Tibial artery (tissue), 4 donors: ENCODE results near the gene ATP8A1.

Source experiments
- DNase-seq, 2 donors: peaks; one replicate each; pipeline ENCODE4 v3.0.0-alpha.2; 2019
- H3K27ac ChIP-seq, 2 donors: fragments of 200-600 bp; sonication (generic) in 1 of 2; 1 replicate in 1 of 2; 2 replicates in 1 of 2; pipeline ENCODE4 v1.5.1; 2018 to 2019; ENCODE audit warnings: mild to moderate bottlenecking in 1 of 2
- H3K27me3 ChIP-seq, 2 donors: fragments of 200-600 bp; sonication (generic) in 1 of 2; one replicate each; pipeline versions ENCODE4 v1.5.1 to v1.6.0; 2016 to 2019
- H3K36me3 ChIP-seq, 3 donors: fragments of 200-600 bp; sonication (generic) in 2 of 3; one replicate each; pipeline ENCODE4 v1.5.1; 2016 to 2019; ENCODE audit warnings: mild to moderate bottlenecking in 2 of 3
- H3K4me1 ChIP-seq, 4 donors: fragments of 200-600 bp; sonication (generic) in 2 of 4; 1 replicate in 3 of 4; 2 replicates in 1 of 4; pipeline ENCODE4 v1.5.1; 2016 to 2019
- H3K4me3 ChIP-seq, 2 donors: fragments of 200-600 bp; sonication (generic) in 1 of 2; 1 replicate in 1 of 2; 2 replicates in 1 of 2; pipeline ENCODE4 v1.5.1; 2018 to 2019; ENCODE audit warnings: mild to moderate bottlenecking in 2 of 2
- H3K9me3 ChIP-seq, 3 donors: fragments of 200-600 bp; sonication (generic) in 1 of 3; one replicate each; pipeline ENCODE4 v1.5.1; 2016 to 2019
- intact Hi-C: fragments of 100-400 bp; cut with DNase I; formaldehyde crosslinking; loops from one replicate; pipeline ENCODE4 v1.15.0; 2023; ENCODE audit warnings: low total_unique reads
- TF ChIP-seq, protein P1 (sequence below), 2 experiments: fragments of 200-600 bp in 1 of 2; fragments of 450-650 bp in 1 of 2; IDR thresholded peaks; one replicate each; pipeline ENCODE4 v1.5.1; 2017 to 2019; ENCODE audit warnings: antibody characterized with exemption in 2 of 2, mild to moderate bottlenecking in 1 of 2, moderate library complexity in 1 of 2

The ATP8A1 gene

GRCh38 chr4:42533042-42533441 lies 123.9 kb downstream of the ATP8A1 start:
- no peaks in the 10 kb centered on the region for H3K27me3 ChIP-seq
- TF ChIP-seq, protein P1, sequence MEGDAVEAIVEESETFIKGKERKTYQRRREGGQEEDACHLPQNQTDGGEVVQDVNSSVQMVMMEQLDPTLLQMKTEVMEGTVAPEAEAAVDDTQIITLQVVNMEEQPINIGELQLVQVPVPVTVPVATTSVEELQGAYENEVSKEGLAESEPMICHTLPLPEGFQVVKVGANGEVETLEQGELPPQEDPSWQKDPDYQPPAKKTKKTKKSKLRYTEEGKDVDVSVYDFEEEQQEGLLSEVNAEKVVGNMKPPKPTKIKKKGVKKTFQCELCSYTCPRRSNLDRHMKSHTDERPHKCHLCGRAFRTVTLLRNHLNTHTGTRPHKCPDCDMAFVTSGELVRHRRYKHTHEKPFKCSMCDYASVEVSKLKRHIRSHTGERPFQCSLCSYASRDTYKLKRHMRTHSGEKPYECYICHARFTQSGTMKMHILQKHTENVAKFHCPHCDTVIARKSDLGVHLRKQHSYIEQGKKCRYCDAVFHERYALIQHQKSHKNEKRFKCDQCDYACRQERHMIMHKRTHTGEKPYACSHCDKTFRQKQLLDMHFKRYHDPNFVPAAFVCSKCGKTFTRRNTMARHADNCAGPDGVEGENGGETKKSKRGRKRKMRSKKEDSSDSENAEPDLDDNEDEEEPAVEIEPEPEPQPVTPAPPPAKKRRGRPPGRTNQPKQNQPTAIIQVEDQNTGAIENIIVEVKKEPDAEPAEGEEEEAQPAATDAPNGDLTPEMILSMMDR (IDR thresholded peaks at IDR 0.05) = no peak
- no peaks in the 10 kb centered on the region for H3K9me3 ChIP-seq

DNA sequence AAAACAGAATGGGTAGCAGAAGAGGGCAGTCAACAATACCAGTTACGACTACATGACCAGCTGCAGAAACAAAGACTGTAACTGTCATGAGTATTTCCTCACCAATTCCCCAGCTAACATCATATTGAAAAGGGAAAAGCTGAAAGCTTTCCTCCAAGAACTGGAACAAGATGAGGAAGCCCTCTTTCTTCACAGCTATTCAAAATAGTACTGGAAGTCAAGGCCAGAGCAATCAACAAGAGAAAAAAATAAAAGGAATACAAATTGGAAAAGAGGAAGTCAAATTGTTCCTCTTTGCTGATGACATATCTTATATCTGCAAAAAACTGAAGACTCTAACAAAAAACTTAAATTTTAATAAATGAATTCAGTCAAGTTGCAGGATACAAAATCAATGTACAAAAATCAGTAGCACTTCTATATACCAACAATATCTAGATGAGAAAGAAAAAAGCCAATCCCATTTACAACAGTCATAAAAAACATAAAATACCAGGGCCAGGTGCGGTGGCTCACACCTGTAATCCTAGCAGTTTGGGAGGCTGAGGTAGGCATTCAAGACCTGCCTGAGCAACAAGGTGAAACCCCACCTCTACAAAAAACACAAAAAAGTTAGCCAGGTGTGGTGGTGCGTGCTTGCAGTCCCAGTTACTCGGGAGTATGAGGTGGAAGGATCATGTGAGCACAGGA lies 125.4 kb downstream of the ATP8A1 start:
- Histone ChIP-seq H3K27ac (no peak overlapping the region), H3K4me3 (no peak overlapping the region), H3K9me3 (no peaks in the 10 kb centered on the region), H3K36me3 (no peaks in the 10 kb centered on the region), H3K27me3 (no peaks in the 10 kb centered on the region), H3K4me1 (no peaks in the 10 kb centered on the region)
- TF ChIP-seq, protein P1 (IDR thresholded peaks at IDR 0.05) = no peak
- intact Hi-C loops = no loop called here
- no peak for DNase-seq

More at GRCh38 chr4:42533042-42533441, 123.9 kb downstream of the ATP8A1 start:
- Histone ChIP-seq H3K36me3 (no peaks in the 10 kb centered on the region), H3K27ac (no peak overlapping the region), H3K4me1 (no peaks in the 10 kb centered on the region), H3K4me3 (no peak overlapping the region)
- intact Hi-C loops = no loop called here
- DNase-seq = no peak

GRCh38 chr4:42523066-42523718 lies 133.7 kb downstream of the ATP8A1 start:
- no peaks in the 10 kb centered on the region for H3K9me3 ChIP-seq
- H3K36me3 ChIP-seq = peaks cover 0 to 5% (median 0%) of the 10 kb centered on the region in 3 donors
- no peak overlapping the region for H3K27ac ChIP-seq
- DNase-seq = no peak
- intact Hi-C loops = loop anchor here (5.0 to 10.0 kb wide), 2 partner anchors 151 to 238 kb away; no protein-coding TSS in a partner anchor
- TF ChIP-seq, protein P1 (IDR thresholded peaks at IDR 0.05) = no peak
- H3K4me1 ChIP-seq = peaks cover 0 to 7% (median 0%) of the 10 kb centered on the region in 4 donors
- no peak overlapping the region for H3K4me3 ChIP-seq
- H3K27me3 ChIP-seq = no peaks in the 10 kb centered on the region

DNA sequence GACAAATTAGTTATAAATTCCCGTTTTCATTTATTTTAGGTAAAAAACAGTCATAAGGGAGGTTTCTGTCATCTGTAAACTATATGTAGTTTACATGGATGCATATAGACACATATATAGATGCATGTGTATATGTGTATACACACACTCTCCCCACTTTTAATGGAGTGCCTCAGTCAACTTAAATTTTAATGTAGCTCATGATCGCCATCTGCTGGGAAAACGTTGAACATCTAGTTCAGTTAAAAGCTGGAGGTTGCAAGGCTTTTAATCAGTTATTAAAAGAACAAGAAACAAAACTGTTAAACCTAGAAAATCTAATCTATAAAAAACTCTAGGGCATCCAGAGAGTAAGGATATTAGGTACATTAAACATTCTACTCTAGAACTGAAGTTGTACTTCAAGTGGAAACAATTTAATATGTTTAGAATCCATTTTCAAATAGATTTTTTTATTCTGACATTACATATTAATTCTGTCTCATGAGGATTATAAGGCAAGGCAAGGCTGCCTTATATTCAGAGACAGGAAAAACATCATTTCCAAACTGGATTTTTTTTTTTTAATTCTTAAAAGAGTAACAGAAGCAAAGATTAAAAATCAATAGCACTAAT lies 137.0 kb downstream of the ATP8A1 start:
- intact Hi-C loops = loop anchor here (5.0 to 10.0 kb wide), 2 partner anchors 148 to 235 kb away; no protein-coding TSS in a partner anchor
- no peaks in the 10 kb centered on the region for H3K27me3 ChIP-seq
- peaks cover 0 to 13% (median 0%) of the 10 kb centered on the region in 4 donors for H3K4me1 ChIP-seq
- peak in 1 of 2 donors; percentile 30 for DNase-seq
- no peak overlapping the region for H3K27ac ChIP-seq
- no peaks in the 10 kb centered on the region for H3K9me3 ChIP-seq
- H3K36me3 ChIP-seq = peaks cover 0 to 5% (median 0%) of the 10 kb centered on the region in 3 donors
- TF ChIP-seq, protein P1 (IDR thresholded peaks at IDR 0.05) = peak; percentile 64 to 71
- H3K4me3 ChIP-seq = no peak overlapping the region

DNA sequence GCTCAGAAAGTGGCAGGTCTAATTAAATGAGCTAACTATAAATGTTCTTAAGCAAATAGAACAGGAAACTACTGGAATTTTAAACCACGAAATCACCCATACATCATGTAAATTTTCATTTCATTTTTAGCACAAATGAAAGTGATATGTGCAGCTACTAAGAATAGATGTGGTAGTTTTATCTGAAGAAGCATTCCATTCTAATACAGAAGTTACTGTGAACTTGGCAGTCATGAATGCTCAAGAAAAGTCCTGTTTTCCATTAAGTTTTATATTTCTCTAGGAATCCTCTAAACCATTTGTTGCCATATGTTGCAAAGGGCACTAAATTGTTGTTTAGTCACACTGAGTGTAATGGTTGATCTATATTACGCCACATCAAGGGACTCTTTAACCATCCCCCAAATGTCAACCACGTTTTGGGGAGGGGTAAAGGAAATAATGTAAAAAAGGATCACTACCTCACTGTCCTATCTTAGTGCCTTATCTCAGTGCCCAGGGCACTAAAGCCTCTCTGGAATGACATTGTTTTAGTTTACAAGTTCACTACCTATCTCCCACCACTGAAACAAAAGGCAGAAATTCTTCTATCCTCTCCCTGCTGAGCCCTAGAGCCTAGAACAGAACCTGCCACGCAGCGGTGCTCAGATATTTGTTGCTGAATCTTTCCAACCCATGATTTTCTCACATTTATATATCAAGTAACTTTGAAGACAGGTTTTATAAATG lies 141.6 kb downstream of the ATP8A1 start:
- peaks cover 0 to 6% (median 0%) of the 10 kb centered on the region in 4 donors for H3K4me1 ChIP-seq
- no peak overlapping the region for H3K27ac ChIP-seq
- no peaks in the 10 kb centered on the region for H3K9me3 ChIP-seq
- TF ChIP-seq, protein P1 (IDR thresholded peaks at IDR 0.05) = no peak
- no peak overlapping the region for H3K4me3 ChIP-seq
- intact Hi-C loops = no loop called here
- H3K27me3 ChIP-seq = no peaks in the 10 kb centered on the region
- H3K36me3 ChIP-seq = no peaks in the 10 kb centered on the region
- DNase-seq = no peak
